IPS-NIHi7 (cell line): ENCODE data around the gene ATP1B2.

Experiments used
- DNase-seq: peaks from one replicate; pipeline ENCODE4 v3.0.0; 2012; ENCODE audit warnings: mixed read lengths; ENCODE audit errors: extremely low spot score

ATP1B2 gene

GRCh38 chr17:7685533-7686221 lies 35.0 kb downstream of the ATP1B2 start:
- peak; percentile 81 for DNase-seq

- DNase-seq = peak; percentile 49
Measured at GRCh38 chr17:7686222-7687071, 35.7 kb downstream of the ATP1B2 start.

GRCh38 chr17:7687072-7687907 lies 36.6 kb downstream of the ATP1B2 start, which contains the start of gene TP53:
Gene TP53 (minus strand): TSS chr17:7687490. CDS start chr17:7676594, 10,896 bp downstream.
- peak; percentile 82 for DNase-seq

GRCh38 chr17:7687908-7688807 lies 37.4 kb downstream of the ATP1B2 start, which contains the start of gene WRAP53:
Gene WRAP53 (plus strand): TSS chr17:7688477. CDS start chr17:7688649, 172 bp downstream.
- DNase-seq = peak; percentile 95

- no peak for DNase-seq
Measured at GRCh38 chr17:7688808-7689316, 38.1 kb downstream of the ATP1B2 start.

- DNase-seq = no peak
Measured at GRCh38 chr17:7695586-7695985, 44.9 kb downstream of the ATP1B2 start.

GRCh38 chr17:7697828-7698588 lies 47.3 kb downstream of the ATP1B2 start:
- DNase-seq = no peak

- DNase-seq = no peak
Measured at GRCh38 chr17:7700510-7700909, 49.8 kb downstream of the ATP1B2 start.

- DNase-seq = no peak
Measured at GRCh38 chr17:7701681-7702080, 51.0 kb downstream of the ATP1B2 start.

- no peak for DNase-seq
Measured at GRCh38 chr17:7702776-7703175, 52.0 kb downstream of the ATP1B2 start.

GRCh38 chr17:7703584-7704479 lies 53.1 kb downstream of the ATP1B2 start:
- peak; percentile 88 for DNase-seq

- DNase-seq = peak; percentile 75
Measured at GRCh38 chr17:7704601-7705268, 54.0 kb downstream of the ATP1B2 start, which contains the start of gene EFNB3. Gene EFNB3 (plus strand): TSS chr17:7705202. CDS start chr17:7705599, 397 bp downstream.

- no peak for DNase-seq
Measured at GRCh38 chr17:7705269-7706255, 54.8 kb downstream of the ATP1B2 start.

GRCh38 chr17:7706631-7707354 lies 56.1 kb downstream of the ATP1B2 start:
- DNase-seq = no peak
